GM06990 (cell line): ENCODE data around the gene CELSR1.

ENCODE experiments used
- DNase-seq: peaks from one replicate; pipeline ENCODE4 v3.0.0-alpha.2; 2011; ENCODE audit not compliant: insufficient read length; ENCODE audit errors: extremely low read depth
- H3K27me3 ChIP-seq: replicated peaks from 2 replicates; pipeline ENCODE4 v1.6.0; 2011; ENCODE audit warnings: low read length; ENCODE audit not compliant: control insufficient read depth, insufficient read depth
- H3K36me3 ChIP-seq: 2 replicates; pipeline ENCODE4 v1.5.1; 2011; ENCODE audit warnings: low read length; ENCODE audit not compliant: control insufficient read depth, insufficient read depth
- H3K4me3 ChIP-seq: replicated peaks from 2 replicates; pipeline ENCODE4 v1.5.1; 2011; ENCODE audit warnings: low read depth, mild to moderate bottlenecking, control low read depth, low read length
- TF ChIP-seq, protein P1 (sequence below): IDR thresholded peaks from 2 replicates; pipeline ENCODE4 v1.5.1; 2011; ENCODE audit warnings: low read length, control low read depth, mild to moderate bottlenecking, inconsistent platforms; ENCODE audit not compliant: insufficient read depth, poor library complexity, severe bottlenecking

The CELSR1 gene

GRCh38 chr22:46348099-46348695 lies 189.2 kb downstream of the CELSR1 start:
- Histone ChIP-seq H3K27me3 (no peaks in the 10 kb centered on the region), H3K4me3 (no peak overlapping the region), H3K36me3 (peaks cover 56% of the 10 kb centered on the region)
- no peak for DNase-seq
- TF ChIP-seq, protein P1, sequence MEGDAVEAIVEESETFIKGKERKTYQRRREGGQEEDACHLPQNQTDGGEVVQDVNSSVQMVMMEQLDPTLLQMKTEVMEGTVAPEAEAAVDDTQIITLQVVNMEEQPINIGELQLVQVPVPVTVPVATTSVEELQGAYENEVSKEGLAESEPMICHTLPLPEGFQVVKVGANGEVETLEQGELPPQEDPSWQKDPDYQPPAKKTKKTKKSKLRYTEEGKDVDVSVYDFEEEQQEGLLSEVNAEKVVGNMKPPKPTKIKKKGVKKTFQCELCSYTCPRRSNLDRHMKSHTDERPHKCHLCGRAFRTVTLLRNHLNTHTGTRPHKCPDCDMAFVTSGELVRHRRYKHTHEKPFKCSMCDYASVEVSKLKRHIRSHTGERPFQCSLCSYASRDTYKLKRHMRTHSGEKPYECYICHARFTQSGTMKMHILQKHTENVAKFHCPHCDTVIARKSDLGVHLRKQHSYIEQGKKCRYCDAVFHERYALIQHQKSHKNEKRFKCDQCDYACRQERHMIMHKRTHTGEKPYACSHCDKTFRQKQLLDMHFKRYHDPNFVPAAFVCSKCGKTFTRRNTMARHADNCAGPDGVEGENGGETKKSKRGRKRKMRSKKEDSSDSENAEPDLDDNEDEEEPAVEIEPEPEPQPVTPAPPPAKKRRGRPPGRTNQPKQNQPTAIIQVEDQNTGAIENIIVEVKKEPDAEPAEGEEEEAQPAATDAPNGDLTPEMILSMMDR, result no peak

DNA sequence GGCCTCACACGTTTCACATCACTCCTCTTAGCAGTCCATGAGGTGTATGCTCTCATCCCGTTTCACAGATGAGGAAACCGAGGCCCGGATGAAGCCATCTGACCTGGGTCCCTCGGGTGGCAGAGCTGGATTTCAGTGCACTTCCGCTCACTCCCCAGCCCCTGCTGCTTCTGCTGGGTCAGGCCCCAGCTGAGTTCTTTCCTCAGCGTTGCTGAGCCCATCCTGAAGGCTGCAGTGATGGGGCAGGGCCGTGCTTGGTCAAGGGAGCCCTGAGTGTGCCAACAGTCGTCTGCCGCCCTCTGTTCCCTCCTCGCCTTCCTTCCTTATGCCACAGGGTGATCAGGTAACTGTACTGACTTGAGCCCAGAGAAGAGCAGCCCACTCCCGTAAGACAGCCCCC lies 189.8 kb downstream of the CELSR1 start:
- H3K36me3 ChIP-seq, result peaks cover 50% of the 10 kb centered on the region
- no peaks in the 10 kb centered on the region for H3K27me3 ChIP-seq
- H3K4me3 ChIP-seq, result no peak overlapping the region
- no peak for DNase-seq
- TF ChIP-seq, protein P1, result no peak

DNA sequence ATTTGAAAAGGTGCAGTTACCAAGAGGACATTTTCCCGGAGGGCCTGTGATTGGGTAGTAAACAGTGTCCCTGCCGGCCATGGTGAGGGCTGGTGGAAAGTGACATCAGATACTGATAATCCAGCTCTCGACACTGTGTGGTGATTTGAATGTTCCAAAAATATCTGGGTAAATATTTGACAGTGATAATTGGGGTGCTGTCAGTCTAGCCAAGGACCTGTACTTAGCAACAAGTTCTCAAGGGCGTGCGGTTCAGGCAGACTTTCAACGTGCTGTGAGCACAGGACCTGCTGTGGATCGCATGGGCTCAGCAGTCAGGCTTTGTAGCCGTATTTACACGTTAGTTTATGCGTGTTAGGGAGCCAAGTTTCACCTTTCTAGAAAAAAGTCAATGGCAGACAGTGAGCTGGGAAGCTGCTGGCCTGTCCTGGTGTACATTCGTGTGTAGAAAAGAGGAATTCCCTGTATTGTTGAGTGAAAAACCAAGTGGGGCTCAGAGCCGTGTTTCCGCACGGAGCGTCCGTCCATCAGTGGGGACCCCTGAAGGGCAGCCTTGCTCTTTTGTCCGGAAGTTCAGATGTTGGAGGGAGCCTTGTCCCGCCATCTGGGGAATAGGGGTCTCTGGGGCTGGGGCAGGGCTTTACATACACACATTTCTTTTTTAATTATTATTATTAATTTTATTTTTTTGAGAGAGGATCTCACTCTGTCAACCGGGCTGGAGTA lies 190.6 kb downstream of the CELSR1 start:
- Histone ChIP-seq H3K36me3 (peaks cover 53% of the 10 kb centered on the region), H3K4me3 (no peak overlapping the region), H3K27me3 (no peaks in the 10 kb centered on the region)
- DNase-seq, result no peak
- TF ChIP-seq, protein P1, result no peak

DNA sequence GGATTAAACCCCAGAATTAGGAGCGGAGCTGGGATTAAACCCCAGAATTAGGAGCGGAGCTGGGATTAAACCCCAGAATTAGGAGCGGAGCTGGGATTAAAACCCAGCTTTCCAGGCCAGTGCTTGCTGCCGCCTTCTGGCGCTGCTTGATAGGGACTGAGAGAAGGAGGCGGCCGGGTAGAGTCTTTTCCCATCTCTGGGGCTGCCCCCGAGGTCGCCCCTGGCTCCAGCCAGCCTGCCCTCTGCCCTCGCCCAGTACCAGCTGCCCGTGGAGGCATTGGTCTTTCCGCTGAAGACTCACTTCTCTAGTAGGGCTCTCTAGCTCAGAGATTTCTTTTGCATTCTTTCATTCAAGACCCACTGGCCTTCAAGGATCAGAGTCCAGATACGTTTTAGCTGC lies 196.7 kb downstream of the CELSR1 start:
- no peaks in the 10 kb centered on the region for H3K27me3 ChIP-seq
- H3K36me3 ChIP-seq, result peaks cover 26% of the 10 kb centered on the region
- no peak for DNase-seq
- H3K4me3 ChIP-seq, result no peak overlapping the region
- TF ChIP-seq, protein P1, result no peak

DNA sequence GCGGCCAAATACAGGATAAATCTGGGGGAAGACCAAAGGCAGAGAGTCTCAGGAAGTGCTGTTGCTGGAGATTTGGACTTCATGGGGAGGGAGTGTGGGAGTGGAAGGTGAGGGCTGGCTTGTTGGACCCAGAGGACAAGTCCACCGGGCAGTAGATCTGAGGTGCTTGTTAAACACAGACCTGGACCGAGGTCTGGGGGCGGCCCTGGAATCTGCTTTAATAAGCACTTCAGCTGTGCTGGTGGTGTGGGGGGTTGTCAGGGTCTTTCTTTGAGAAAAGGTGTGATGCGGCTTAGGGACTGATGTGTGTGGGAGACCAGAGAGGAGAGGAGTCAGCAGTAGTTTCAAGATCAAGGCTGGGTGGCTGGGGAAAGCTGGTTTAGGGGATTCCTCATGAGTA lies 197.5 kb downstream of the CELSR1 start:
- TF ChIP-seq, protein P1, result no peak
- H3K36me3 ChIP-seq, result peaks cover 24% of the 10 kb centered on the region

GRCh38 chr22:46338636-46339035 lies 198.8 kb downstream of the CELSR1 start:
- DNase-seq, result no peak
- H3K4me3 ChIP-seq, result no peak overlapping the region
- H3K27me3 ChIP-seq, result no peaks in the 10 kb centered on the region
- H3K36me3 ChIP-seq, result peaks cover 19% of the 10 kb centered on the region
- TF ChIP-seq, protein P1, result no peak

More for the DNA sequence above, 197.5 kb downstream of the CELSR1 start:
- H3K4me3 ChIP-seq, result no peak overlapping the region
- DNase-seq, result no peak
- H3K27me3 ChIP-seq, result no peaks in the 10 kb centered on the region
